Measurements from ENCODE around the gene FEM1A. TPM values are rescaled to one million over a fixed set of nuclear protein-coding genes. Genes with fewer than 3 reads are reported as not detected.
"Not testable (repeated sequence)": the region's sequence is repeated elsewhere in the genome, so short reads cannot be mapped to it uniquely, and the experiment has no call there.

Gene FEM1A
- total RNA-seq, 2 donors from 2014 or later: 7.7 to 9.1 TPM

GRCh38 chr19:4803736-4804695 lies 12.5 kb downstream of the FEM1A start:
- peak; percentile 84 for DNase-seq (ENCODE audit: low spot score)
- intact Hi-C loops (cut with DNase I): loop anchor here in 1 of 2 donors (5.0 kb wide), 1 partner anchor 72 kb away; no protein-coding TSS in a partner anchor

GRCh38 chr19:4805140-4805539 lies 13.6 kb downstream of the FEM1A start:
- intact Hi-C loops (cut with DNase I): loop anchor here in 1 of 2 donors (5.0 kb wide), 1 partner anchor 227 kb away; no protein-coding TSS in a partner anchor
- not testable (repeated sequence) for DNase-seq (ENCODE audit: low spot score)

GRCh38 chr19:4806384-4806783 lies 14.8 kb downstream of the FEM1A start:
- DNase-seq (ENCODE audit: low spot score): no peak
- intact Hi-C loops (cut with DNase I): loop anchor here in 1 of 2 donors (5.0 kb wide), 1 partner anchor 226 kb away; no protein-coding TSS in a partner anchor

- intact Hi-C loops (cut with DNase I): loop anchor here in 1 of 2 donors (5.0 kb wide), 1 partner anchor 225 kb away; no protein-coding TSS in a partner anchor
- peak; percentile 83 for DNase-seq (ENCODE audit: low spot score)
Measured at GRCh38 chr19:4807188-4807587, 15.7 kb downstream of the FEM1A start.

- peak; percentile 94 for DNase-seq (ENCODE audit: low spot score)
- intact Hi-C loops (cut with DNase I): loop anchor here (5.0 to 10.0 kb wide), 3 partner anchors 41 to 223 kb away; no protein-coding TSS in a partner anchor
Measured at GRCh38 chr19:4811328-4812131, 20.0 kb downstream of the FEM1A start.

- intact Hi-C loops (cut with DNase I): loop anchor here (5.0 to 10.0 kb wide), 3 partner anchors 37 to 220 kb away; no protein-coding TSS in a partner anchor
- no peak for DNase-seq (ENCODE audit: low spot score)
Measured at GRCh38 chr19:4814625-4815425, 23.3 kb downstream of the FEM1A start.

- DNase-seq (ENCODE audit: low spot score): peak; percentile 94
- intact Hi-C loops (cut with DNase I): loop anchor here in 1 of 2 donors (10.0 kb wide), 1 partner anchor 219 kb away; no protein-coding TSS in a partner anchor
Measured at GRCh38 chr19:4815426-4816201, 24.1 kb downstream of the FEM1A start.

- intact Hi-C loops (cut with DNase I): loop anchor here in 1 of 2 donors (10.0 kb wide), 1 partner anchor 218 kb away; no protein-coding TSS in a partner anchor
Measured at GRCh38 chr19:4816202-4816949, 24.8 kb downstream of the FEM1A start.

GRCh38 chr19:4816950-4817278 lies 25.4 kb downstream of the FEM1A start:
- DNase-seq (ENCODE audit: low spot score): peak; percentile 73
- intact Hi-C loops (cut with DNase I): loop anchor here in 1 of 2 donors (10.0 kb wide), 1 partner anchor 218 kb away; no protein-coding TSS in a partner anchor

More at GRCh38 chr19:4816202-4816949, 24.8 kb downstream of the FEM1A start:
- DNase-seq (ENCODE audit: low spot score): peak; percentile 77

GRCh38 chr19:4817467-4818277 lies 26.1 kb downstream of the FEM1A start:
- intact Hi-C loops (cut with DNase I): loop anchor here in 1 of 2 donors (10.0 kb wide), 1 partner anchor 217 kb away; no protein-coding TSS in a partner anchor
- peak; percentile 74 for DNase-seq (ENCODE audit: low spot score)

- intact Hi-C loops (cut with DNase I): no loop called here
- DNase-seq (ENCODE audit: low spot score): no peak
Measured at GRCh38 chr19:4821265-4821664, 29.7 kb downstream of the FEM1A start.

- DNase-seq (ENCODE audit: low spot score); intact Hi-C loops (cut with DNase I): not testable (repeated sequence)
Measured at GRCh38 chr19:4822354-4822753, 30.8 kb downstream of the FEM1A start.

- DNase-seq (ENCODE audit: low spot score): no peak
- intact Hi-C loops (cut with DNase I): no loop called here
Measured at GRCh38 chr19:4823577-4823976, 32.0 kb downstream of the FEM1A start.

GRCh38 chr19:4829001-4829712 lies 37.6 kb downstream of the FEM1A start:
- intact Hi-C loops (cut with DNase I): no loop called here

GRCh38 chr19:4830332-4830731 lies 38.8 kb downstream of the FEM1A start:
- intact Hi-C loops (cut with DNase I): no loop called here
- no peak for DNase-seq (ENCODE audit: low spot score)

More at GRCh38 chr19:4829001-4829712, 37.6 kb downstream of the FEM1A start:
- DNase-seq (ENCODE audit: low spot score): no peak

All from posterior vena cava (tissue), 2 donors.